AG09319 (cell line): ENCODE results near the gene FZD10.

ENCODE experiments used
- DNase-seq: peaks from one replicate; pipeline ENCODE4 v3.0.0-alpha.2; 2010; ENCODE audit warnings: low read depth; ENCODE audit errors: extremely low read depth
- CTCF ChIP-seq: IDR thresholded peaks from 2 replicates; pipeline ENCODE4 v1.5.1; 2011; ENCODE audit warnings: low read depth, mild to moderate bottlenecking, inconsistent platforms, low read length, moderate library complexity

FZD10 gene

GRCh38 chr12:130126023-130126432 is 36.2 kb upstream of the FZD10 start:
- no peak for TF ChIP-seq CTCF
- no peak for DNase-seq

GRCh38 chr12:130127532-130127911 is 34.7 kb upstream of the FZD10 start:
- TF ChIP-seq CTCF = no peak

GRCh38 chr12:130127912-130128789 is 34.1 kb upstream of the FZD10 start:
- no peak for DNase-seq
- no peak for TF ChIP-seq CTCF

More at GRCh38 chr12:130127532-130127911, 34.7 kb upstream of the FZD10 start:
- DNase-seq = no peak

- DNase-seq = no peak
- no peak for TF ChIP-seq CTCF
Measured at GRCh38 chr12:130128790-130129735, 33.2 kb upstream of the FZD10 start.

- TF ChIP-seq CTCF = no peak
Measured at GRCh38 chr12:130130346-130130745, 31.9 kb upstream of the FZD10 start.

GRCh38 chr12:130131025-130131424 is 31.2 kb upstream of the FZD10 start:
- no peak for TF ChIP-seq CTCF
- DNase-seq = no peak

More at GRCh38 chr12:130130346-130130745, 31.9 kb upstream of the FZD10 start:
- DNase-seq = no peak
